ENCODE data around the gene ZNF511.

The ZNF511 gene

DNA sequence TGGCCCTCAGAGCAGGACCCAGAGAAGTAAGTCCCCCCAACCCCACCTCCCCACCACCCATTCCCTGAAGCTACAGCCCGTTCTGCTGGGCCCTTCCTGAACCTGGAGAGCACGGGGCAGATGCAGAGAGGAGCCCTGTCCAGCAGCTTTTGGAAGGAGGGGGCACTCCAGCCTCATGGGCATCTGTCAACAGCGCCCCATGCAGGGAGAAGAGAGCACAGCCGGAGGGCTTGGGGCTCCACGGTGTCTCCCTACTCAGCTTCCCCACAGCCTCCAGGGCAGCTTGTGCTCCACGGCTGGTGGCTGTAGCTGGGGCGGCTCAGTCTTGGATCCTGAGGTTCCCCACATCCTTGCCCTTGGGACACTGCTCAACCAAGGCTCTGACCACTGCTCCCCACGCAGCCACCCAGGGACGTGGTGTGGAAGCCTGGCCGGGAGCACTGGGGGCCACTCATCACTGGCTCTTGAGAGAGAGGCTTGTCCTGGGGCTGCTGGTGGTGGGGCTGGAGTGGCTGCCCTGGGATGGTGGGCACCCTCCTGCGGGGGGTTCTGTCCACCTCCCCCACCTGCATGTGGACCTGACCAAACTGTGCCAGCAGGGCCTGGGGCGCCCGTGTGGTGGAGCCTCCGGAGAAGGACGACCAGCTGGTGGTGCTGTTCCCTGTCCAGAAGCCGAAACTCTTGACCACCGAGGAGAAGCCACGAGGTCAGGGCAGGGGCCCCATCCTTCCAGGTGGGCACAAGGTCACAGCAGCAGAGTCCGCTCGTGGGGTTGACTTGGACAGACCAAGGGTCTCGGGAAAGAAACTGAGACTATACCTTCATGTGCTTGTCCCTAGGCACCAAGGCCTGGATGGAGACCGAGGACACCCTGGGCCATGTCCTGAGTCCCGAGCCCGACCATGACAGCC, 42.9 kb downstream of the ZNF511 start:
- DNase-seq = no peak

DNA sequence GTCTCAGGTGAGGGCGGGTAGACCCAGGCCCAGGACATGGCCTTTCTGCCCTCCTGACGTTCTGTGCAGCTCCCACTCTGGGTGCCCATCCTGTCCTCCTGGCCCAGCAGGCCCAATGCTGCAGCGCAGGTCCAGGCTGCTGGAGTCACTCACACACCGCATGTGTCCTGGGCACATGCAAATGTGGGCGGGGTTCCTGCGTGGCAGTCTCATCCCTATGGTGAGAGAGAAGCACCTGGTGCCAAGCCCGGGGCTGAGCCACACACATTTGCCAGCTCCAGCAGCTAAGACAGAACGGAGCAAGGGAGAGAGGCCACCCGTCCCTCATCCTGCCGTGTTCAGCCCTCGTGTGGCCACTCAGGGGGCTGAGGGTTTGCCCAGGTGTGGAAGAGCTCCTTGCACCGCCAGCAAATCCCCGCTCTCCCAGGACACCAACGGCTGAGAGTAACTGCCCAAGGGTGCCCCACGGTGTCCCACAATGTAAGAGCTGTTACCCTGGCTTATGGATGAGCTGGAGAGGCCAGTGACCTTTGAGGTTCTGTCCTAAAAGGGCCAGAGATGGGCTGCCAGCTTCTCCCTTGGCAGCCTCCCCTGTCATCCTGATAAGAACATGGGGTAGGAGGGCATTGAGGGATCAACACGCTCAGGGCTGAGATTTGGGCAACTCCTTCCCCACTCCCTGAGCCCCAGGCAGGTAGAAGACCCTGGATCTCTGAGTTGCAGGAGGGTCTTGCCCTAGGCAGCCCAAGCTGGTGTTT, 44.7 kb downstream of the ZNF511 start:
- no peak for DNase-seq

DNA sequence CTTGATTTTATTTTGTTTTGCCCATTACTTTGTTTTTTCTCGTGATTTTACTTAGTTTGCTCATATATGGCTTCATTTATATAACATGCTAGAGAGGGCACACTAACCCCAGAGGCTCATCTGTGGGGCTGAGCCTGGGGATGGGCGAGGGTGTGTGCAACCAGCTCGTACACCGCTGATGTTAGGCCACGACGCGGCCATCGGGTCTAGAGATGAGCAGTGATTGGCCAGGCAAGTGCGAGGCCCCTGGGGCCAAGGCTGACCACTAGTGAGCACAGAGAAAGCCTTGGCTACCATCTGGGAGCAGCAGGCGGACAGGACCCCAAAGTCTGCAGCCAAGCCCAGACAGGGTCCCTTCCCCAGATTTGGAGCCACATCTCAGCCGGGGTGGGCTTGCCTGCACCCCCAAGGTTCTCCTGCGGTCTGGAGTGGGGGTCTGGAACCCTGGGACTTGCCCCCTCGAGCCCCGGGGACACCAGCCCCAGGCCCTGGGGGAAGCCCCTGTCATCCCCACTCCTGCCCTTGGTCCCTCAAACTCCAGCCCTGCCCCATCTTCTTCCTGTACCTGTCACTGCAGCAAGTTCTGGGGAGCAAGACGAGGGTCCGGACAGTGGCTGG, 45.4 kb downstream of the ZNF511 start:
- no peak for DNase-seq

DNA sequence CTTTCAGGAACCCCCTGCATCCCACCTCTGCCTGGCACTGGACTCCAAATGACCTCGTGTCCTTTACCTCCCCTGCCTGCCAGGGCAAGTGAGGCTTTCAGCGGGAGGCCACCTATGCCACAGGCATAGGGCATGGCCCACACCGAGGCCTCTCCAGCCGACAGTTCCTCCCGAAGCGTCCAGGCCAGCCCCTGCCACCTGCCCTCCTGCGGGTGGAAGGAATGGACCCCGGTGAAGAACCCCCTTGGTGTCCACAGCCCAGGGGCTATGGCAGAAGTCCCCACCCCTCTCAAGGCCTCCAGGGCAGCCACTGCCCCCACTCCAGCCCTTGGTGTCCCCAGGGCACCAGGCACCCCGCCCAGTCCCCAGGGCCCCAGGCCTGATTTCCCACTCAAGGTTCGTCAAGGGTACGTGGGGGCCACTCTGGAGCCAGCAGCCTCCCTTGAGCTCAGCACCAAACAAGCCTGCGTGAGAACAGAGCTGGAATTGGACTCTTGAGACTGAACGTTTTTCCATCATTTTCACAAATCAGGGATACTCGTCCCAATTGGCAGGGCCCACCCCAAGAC, 46.0 kb downstream of the ZNF511 start:
- DNase-seq = no peak

DNA sequence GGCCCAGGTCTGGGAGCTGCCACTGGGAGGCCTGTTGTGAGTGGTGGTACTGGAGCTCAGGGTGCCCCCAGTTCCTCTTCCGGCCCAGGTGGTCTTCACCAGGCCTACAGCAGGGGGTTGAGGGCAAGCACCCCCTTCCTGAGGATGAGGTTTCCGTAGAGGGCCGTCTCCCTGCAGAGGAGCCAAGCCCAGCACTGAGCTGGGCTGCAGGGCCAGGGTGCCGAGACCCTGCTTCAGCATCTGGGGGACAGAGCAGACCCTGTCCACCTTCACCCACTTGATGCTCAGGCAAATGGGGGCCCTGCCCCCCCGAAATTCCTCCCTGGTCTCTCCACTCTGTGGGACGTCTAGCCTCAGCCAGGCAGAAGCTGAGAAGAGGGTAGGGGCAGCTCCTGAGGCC, 46.6 kb downstream of the ZNF511 start:
- DNase-seq = no peak

DNA sequence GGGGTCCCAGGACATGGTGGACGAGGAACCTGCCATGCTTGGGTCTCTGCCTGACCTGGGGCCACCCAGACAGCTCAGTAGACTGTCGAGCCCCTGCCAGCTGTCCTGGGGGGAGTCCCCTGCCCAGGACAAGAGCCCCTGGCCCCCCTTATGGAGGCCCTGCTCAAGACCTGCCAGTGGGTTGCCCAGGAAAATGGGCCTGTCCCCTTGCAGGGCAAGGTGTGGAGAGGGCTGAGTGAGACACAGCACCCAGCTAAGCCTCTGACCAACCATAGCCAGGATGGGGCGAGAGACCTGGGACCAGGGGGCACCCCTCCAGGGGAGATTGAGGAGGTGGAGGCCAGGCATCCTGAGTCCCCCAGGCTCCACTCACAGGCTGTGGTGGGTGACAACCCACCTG, 47.3 kb downstream of the ZNF511 start:
- DNase-seq = no peak

DNA sequence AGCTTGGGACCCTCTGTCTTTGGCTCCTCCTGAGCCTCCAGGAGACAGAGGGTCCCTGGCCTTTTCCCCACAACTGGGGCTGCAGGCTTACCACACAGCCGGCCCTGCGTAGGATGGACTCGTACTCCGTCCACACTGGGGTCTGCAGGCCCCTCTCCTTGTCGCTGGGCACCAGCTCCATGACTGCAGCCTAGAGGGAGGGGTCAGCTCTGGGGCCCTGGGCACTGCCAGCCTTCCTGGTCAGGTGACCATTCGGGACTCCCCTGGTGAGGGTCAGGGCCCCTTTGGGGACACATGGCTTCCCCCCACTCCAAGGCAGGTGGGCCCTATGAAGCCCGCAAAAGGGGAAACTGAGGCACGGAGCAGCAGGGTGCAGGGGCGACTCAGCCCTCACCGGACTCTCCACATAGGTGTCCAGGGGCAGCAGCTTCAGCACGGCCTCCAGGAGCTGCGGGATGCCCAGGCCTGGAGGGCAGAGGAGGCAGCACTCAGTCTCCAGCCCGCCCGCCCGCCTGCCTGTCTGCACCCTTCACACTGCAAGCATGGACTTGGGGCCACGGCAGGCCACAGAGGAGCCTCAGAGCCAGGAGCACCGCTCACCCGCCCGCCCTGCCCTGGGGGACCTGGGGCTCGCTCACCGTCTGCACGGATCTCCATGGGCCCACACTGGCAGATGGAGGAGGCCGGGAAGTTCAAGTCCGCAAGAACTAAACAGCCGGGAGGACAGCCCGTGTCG, 48.0 kb downstream of the ZNF511 start:
- DNase-seq = no peak

DNA sequence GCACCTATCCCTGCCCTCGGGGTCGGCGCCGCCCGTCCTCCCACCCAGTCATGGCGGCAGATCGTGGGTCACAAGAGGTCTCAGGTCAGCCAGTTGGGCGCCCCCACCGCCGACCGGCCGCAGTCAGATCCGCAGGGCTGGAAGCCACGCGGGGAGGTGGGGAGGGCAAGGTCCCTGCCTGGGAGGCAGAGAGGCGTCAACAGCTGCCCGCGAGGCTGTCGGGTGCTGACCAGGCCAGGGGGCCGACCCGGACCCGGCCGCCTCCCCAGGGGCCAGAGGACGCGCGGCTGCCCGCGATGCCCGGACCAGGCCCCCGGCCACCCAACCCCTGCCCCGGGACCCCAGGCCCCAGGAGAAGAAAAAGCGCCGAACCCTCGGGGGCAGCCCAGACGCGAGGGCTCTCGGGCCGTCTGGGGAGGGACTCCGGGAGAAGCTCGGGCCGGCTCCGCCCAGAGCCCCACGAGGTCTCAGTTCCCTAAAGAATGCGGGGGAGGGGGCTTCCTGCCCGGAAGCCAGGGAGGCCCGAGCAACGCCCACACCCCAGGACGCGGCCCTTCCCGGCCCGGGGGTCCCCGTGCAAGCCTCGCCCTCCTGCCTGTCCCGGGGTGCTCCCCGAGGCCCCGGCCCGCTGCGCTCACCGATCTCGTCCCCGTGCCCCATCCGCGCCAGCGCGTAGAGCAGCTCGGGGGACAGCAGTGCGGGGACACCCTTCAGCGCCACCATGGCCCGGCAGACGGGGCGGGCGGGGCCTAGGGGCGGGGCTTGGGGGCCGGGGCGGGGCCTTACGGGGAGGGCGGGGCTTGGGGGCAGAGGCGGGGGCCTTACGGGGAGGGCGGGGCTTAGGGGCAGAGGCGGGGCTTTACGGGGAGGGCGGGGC, 48.8 kb downstream of the ZNF511 start, which contains the start of gene FUOM:
Gene FUOM (minus strand): TSS at position 735 of the 877 bp plus-strand sequence. CDS start 12 bp downstream, at position 723.
- peak in 6 of 56 donors; percentile 12 to 41 (median 22) for DNase-seq

DNA sequence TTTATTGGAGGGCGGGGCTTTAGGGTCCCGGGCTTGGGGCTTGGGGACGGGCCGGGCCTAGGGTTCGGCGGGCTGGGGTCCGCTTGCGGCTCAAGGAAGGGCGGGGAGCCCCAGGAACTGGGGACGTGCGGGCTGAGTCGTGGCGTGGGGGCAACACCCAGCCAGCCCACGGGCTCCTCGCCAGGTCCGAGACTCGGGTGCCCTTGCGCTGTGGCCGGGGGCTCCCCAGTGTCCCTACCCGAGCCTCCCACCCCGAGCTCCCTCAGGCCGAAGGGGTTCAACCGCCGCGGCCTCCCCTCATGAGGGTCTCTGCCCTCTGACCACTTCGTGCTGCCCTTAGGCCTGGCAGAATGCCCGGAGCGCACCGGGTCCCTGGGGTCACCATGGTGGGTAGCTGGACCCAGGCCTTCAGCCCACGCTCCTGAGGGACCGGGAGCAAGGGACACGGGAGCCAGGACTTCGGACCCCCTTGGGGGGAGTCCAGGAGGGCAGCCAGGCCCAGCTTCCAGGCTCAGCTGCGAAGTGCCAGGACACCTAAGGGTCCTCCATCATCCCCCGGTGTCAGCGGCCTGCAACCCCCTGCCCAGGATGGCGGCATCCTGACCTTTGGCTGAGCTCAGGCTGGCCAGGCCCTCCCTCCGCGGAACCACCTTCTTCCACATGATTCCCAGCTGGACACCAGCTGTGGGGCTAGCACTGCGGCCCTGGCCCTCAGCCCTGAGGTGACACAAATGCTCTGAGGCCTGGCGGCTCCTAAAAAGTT, 49.6 kb downstream of the ZNF511 start:
- DNase-seq = no peak

DNA sequence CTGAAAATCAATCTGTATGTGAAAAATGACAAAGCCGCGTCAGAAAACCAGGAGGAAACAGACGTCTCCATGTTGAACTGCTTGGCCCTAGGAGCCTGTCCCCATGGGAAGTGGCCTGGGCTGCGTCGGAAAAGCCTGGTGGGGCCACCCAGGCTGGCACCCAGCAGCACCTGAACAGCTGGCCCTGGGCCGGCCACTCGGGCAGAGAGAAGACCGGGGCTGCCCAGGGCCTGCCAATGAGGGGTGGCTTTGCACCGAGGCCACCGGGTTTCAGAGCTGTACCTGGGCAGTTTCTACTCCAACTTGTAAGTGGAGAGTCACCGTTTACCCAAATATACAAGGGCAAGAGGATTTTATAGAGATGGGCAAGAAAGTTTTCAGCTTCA, 50.2 kb downstream of the ZNF511 start:
- DNase-seq = no peak

DNA sequence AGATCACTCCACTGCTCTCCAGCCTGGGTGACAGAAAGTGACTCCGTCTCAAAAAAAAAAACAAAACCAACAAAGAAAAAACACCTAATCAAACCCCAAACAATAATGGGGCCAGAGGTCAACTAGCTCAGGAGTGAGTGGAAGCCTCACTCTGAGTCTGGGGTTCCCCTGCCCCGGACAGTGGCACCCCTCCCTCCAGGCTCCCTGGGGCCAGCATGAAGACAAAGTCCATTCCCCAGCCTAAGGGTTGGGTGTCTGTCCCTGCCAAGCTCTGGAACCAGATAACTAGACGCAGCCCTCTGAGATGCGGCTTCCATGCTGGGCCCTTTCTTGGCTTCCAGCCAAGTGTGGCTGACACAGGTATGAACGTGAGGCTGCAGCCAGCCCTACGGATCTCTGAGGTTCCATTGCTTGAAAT, 50.8 kb downstream of the ZNF511 start:
- no peak for DNase-seq

DNA sequence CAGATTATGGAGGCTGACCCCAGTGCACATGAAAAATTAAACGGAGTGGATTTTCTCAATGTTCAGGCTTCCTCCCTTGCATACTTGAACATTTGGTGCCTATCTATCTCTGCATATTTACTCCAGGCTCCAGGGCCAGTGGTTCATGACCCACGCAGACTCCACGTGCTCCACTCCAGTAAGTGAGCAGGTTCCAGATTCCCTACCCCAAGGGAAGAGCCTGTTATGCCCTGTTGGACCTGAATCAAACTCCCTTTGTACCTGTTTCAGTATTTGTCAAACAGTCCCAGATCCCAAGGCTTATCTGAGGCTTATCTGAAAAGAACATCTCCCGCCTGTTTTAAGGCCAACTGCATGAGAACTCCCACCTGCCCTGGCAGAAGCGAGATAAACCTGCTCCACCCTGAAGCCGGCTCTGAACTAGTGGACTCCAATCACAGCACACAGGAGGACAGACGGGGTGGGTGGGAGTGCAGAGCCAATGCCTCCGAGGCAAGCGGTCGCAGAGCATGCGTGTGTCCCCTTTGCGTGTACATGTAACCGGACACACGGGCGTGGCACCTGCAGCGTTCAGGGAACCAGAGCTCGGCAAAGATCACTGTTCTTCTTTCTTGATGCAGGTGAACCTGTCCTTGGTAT, 51.4 kb downstream of the ZNF511 start:
- no peak for DNase-seq

DNA sequence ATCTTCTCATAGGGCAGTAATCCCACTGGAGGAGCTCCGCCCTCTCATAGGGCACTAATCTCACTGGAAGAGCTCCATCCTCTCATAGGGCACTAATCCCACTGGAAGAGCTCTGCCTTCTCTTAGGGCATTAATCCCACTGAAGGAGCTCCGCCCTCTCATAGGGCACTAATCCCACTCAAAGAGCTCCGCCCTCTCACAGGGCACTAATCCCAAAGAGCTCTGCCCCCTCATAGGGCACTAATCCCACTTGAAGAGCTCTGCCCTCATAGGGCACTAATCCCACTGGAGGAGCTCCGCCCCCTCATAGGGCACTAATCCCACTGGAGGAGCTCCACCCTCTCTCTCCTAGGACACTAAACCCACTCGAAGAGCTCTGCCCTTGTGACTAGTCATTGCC, 52.5 kb downstream of the ZNF511 start:
- no peak for DNase-seq

DNA sequence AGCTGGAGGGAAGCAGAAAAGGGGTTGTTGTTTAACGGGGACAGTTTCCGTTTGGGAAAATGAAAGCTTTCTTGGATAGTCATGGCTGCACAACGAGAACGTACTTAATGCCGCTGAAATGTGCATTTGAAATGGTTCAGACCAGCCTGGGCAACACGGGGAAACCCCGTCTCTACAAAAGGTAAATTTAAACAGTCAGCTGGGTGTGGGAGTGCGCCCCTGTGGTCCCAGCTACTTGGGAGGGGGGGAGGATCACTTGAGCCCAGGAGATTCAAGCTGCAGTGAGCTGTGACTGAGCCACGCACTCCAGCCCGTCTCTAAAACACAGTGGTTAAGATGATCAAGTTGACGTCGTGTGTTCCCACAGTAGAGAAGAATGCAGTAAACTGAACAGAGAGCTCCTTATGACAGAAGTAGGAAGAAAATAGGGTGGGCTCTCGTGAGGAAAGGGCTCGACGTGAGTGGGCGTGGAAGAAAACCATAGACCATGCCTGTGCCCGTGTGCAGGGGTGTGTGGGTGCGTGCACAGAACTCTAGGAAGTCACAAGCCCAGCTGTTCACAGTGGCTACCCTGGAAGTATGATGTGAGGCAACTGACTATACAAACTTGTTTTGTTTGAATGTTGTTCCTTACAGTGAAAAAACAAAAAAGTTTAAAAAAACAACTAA, 53.2 kb downstream of the ZNF511 start:
- no peak for DNase-seq

All from nucleus accumbens (tissue), 56 donors.